HPDE6-E6E7 (cell line): ENCODE measurements around the gene GAS7.
"Not testable (repeated sequence)": the region's sequence is repeated elsewhere in the genome, so short reads cannot be mapped to it uniquely, and the experiment has no call there.

ENCODE experiments used
- DNase-seq: peaks from one replicate; pipeline ENCODE4 v3.0.0; 2011; ENCODE audit warnings: missing footprints; ENCODE audit errors: extremely low spot score

GAS7 gene

DNA sequence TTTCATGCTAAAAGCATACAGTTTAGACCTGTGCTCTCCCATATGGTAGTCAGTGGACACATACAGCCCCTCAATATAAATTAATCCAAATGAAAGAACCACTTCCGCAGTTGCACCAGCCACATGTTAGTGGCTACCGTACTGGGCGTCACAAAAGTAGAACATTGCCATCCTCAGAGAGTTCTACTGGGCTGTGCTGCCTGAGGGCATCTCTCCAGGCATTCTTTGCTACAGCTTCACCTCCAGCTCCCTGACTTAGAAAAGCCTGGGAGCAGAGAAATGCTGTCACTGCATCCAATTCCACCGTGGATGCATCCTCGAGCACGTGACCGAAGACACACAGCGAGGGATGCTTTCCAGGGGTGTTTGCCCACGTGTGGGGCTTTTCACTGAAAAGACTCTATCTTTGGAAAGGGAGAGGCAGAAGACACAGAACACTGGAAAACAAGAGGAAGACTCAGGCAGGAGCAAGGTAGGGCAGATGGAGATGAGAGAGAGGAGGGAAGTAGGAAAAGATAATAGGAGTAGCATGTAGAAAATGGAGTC, 86.4 kb downstream of the GAS7 start:
- DNase-seq, result no peak

- no peak for DNase-seq
Observed at GRCh38 chr17:10109146-10109545, 89.3 kb downstream of the GAS7 start.

DNA sequence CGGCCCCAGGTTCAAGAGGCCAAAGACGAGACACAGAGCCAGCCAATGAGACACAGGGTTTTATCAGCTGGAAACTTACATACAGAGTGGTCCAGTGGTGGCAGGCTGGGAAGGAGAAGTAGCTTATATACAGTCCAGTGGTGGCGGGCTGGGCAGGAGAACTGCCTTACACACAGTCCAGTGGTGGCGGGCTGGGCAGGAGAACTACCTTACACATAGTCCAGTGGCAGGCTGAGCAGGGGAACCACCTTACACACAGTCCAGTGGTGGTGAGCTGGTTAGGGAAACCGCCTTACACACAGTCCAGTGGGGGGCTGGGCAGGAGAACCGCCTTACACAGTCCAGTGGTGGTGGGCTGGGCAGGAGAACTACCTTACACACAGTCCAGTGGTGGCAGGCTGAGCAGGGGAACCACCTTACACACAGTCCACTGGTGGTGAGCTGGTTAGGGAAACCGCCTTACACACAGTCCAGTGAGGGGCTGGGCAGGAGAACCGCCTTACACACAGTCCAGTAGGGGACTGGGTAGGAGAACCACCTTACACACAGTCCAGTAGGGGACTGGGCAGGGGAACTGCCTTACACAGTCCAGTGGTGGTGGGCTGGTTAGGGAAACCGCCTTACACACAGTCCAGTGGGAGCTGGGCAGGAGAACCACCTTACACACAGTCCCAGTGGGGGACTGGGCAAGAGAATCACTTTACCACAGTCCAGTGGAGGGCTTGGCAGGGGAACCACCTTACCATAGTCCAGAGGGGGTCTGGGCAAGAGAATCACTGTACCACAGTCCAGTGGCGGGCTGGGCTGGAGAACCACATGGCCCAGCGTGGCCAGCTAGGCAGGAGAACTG, 90.9 kb downstream of the GAS7 start:
- no peak for DNase-seq

- DNase-seq, result no peak
Observed at GRCh38 chr17:10106067-10106466, 92.3 kb downstream of the GAS7 start.

DNA sequence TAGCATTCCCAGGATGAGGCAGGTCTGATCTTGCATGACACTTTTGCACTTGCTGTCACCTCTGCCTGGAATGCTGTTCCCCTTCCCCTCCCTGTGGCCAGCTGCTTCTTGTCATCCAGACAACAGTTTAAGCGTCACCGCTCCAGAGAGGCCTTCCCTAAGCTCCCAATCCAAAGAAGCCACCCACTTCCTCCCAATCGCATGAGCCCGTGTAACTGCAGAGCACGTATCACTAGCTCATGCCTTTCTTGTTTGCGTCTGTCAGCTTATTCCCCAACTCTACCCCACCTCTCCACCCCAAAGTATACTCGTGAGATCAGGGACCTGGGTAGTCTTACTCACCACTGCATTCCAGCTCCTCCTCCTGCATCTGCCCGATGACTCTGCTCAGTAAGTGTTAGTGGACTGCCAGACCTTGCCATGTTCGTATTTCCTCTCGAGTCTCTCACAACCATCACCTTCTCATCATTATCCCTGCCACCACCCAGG, 92.8 kb downstream of the GAS7 start:
- no peak for DNase-seq

DNA sequence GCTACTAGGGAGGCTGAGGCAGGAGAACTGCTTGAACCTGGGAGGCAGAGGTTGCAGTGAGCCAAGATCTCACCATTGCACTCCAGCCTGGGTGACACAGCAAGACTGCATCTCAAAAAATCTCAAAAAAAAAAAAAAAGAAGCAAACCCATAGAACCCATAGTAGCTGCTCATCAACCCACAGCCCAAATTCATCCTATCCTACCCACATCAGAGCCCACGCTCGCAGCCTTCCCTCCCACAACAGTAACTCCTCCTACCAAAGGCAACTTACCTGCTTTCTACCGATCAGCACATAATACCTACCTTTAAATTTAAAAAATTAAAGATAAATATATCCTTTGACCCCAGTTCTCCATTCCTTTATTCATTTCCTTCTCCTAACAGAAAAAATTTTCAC, 94.7 kb downstream of the GAS7 start:
- DNase-seq, result no peak

- DNase-seq, result no peak
Observed at GRCh38 chr17:10102817-10103216, 95.6 kb downstream of the GAS7 start.

DNA sequence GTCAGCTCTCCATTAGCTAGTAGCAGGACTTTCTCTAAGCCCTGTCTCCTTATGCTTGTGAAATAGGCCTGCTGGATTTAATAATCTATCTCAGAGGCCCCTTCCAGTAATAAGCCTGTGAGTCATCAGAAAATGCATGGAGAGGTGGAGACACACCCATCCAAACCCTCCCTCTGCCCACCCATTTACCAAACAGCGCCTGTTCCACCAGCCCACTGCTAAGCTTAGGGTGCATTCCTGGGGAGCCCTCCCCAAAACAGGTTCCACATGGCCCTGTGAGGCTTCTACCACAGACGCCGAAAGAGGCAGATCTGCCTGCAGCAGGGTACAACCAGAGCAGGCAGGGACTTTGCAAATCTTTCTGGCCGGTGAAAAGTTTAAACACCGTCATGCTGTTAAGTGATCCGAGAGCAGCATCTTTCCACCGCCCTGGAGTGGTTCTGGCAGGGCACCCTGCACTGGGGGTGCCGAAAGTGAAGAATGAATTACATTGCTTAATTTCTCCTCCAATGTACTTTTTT, 99.3 kb downstream of the GAS7 start:
- no peak for DNase-seq

- no peak for DNase-seq
Observed at GRCh38 chr17:10096596-10096995, 101.8 kb downstream of the GAS7 start.

DNA sequence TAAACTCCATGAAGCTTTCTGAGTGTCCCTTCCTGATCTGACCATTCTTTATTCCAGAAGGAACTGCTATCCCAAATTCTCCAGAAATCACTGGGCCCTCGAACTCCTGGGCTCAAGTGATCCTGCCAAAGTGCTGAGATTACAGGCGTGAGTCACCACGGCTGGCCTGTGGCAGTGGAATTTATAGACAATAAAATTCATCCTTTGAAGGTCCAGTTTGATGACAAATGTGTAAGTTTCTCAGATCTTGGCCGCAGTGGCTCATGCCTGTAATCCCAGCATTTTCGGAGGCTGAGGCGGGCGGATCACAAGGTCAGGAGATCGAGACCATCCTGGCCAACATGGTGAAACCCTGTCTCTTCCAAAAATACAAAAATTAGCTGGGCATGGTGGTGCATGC, 103.1 kb downstream of the GAS7 start:
- DNase-seq, result not testable (repeated sequence)

DNA sequence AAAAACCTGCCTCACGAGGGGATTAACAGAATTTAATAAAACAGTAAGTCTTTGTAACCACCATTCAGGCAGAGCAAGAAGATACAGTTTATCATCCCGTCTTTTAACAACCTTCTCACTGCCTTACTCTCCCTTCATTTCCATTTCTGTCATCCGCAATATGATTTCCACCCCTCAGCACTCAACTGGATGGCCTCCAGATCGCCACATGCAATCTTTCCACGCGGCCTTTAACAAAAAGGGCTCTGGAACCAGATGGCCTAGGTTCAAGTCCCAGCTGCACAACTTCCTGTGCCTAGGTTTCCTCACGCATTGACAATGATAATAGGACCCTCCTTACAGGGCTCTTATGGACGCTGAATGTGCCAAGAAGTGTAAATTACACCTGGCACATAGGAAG, 103.6 kb downstream of the GAS7 start:
- DNase-seq, result no peak

DNA sequence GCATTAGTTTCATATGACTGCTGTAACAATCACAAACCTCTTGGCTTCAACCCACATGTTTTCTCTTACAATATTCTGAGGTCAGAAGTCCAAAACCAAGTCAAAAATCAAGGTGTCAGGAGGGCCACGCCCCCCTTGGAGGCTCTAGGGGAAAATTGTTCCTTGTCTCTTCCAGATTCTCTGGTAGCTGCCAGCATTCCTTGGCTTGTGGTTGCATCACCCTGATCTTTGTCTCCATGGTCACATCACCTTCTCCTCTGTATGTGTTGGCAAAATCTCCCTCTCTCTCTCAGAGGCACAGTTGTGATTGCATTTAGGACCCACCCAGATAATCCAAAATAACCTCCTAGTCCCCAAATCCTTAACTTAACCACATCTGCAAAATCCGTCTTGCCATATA, 105.8 kb downstream of the GAS7 start:
- DNase-seq, result no peak

- DNase-seq, result no peak
Observed at GRCh38 chr17:10091046-10091445, 107.4 kb downstream of the GAS7 start.

- no peak for DNase-seq
Observed at GRCh38 chr17:10089196-10089804, 109.1 kb downstream of the GAS7 start.

GRCh38 chr17:10088444-10088843, 110.0 kb downstream of the GAS7 start:
- no peak for DNase-seq

- no peak for DNase-seq
Observed at GRCh38 chr17:10087355-10087754, 111.1 kb downstream of the GAS7 start.

- DNase-seq, result no peak
Observed at GRCh38 chr17:10083864-10084263, 114.5 kb downstream of the GAS7 start.

DNA sequence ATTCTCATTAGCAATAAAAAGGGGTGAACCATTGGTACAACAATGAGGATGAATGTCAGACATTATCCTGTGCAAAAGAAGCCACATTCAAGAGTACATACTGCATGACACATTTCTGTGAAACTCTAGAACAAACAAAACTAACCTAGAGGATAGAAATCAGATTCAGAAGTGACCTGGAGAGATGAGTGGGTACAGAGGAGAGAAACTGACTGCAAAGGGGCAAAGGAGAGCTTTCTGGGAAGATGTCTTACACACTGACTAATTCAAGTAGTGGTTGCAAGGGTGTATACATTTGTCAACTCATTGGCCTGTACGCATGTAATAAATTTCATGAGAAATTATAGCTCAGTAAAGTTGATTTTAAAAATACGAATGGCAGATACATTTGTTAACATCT, 115.6 kb downstream of the GAS7 start:
- DNase-seq, result no peak

DNA sequence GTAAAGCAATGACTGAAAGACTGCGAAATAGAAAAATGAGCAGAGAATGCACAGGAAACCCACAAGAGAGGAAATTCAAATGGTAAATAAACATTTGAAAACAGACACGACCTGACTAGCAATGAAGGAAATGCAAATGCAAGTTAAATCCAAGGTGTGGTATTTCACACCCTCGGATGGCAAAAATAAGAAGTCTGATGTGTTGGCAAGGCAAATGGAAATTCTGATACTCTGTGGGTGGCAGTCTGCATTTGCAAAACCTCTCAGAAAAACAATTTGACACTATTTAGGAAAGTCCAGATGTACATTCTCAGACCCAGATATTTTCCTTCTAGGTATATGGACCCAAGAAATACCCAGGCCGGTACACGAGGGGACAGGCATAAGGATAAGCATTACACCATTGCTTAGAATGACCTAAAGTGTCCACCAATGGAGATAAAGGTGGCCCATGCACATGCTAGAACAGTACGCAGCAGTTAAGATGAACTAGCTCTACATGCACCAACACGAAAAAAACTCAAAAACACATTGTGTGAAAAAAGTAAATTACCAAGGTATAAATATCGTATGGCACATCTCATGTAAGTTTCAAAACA, 116.7 kb downstream of the GAS7 start:
- no peak for DNase-seq

DNA sequence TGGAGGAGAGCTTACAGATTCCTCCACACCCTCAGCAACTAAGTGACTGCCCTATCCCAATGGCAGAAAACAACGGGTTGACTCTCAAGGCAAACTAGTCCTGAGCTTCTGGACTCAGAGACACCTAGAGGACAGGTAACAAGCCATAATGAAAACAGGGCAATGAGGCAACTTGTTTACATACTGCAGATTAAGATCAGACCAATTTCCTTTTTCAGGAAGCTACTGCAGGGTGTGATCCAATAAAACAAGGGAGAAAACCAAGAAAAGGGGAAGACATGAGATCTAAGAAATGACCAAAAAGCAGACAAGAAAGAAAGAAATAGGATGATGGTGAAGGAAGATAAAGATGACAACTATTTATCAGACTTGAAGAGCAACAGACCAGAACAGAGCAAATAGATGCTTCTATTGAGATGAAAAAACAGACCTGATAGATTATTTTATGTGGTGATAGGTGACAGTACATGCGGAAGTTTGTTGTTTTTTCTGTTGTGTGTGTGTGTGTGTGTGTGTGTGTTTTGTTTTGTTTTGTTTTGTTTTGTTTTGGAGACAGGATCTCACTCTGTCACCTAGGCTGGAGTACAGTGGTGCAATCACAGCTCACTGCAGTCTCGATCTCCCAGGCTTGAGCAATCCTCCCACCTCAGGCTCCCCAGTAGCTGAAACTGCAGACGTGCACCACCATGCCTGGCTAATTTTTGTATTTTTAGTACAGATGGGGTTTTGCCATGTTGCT, 120.7 kb downstream of the GAS7 start:
- no peak for DNase-seq

DNA sequence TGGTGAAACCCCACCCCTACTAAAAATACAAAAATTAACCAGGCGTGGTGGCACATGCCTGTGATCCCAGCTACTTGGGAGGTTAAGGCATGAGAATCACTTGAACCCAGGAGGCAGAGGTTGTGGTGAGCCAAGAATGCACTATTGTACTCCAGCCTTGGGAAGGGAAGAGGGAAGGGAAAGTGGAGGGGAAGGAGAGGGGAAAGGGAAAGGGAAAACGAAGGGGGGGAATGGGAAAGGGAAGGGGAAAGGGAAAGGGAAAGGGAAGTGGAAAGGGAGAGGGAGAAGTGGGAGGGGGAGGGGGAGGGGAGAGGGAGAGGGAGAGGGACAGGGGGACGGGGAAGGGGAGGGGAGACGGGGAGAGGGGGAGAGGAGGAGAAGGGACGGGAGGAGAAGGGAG, 122.5 kb downstream of the GAS7 start:
- DNase-seq, result no peak

DNA sequence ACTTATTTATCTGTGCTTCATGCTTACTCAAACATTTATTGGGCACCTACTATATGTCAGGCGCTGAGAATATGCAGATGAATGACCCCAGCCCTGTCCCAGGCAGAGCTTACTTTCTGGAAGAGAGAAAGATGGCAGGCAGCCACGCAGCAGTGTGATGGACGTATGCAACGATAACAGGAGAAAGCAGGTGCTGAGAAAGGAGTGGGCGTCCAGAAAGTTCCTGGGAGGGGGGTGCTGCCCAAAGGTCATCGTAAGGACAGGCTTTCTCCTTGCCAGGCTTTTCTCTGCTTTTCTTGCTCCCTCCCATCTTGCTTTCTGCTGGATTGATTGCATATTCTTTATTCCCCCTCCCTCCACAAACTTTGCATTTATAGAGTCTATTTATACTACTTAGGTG, 124.5 kb downstream of the GAS7 start:
- no peak for DNase-seq
